GM21515 (cell line): ENCODE measurements around the gene HYOU1.
"Not testable (repeated sequence)": the region's sequence is repeated elsewhere in the genome, so short reads cannot be mapped to it uniquely, and the experiment has no call there.

Experiments
- ATAC-seq: cut with Tn5 transposase; IDR thresholded peaks from one replicate; pipeline ENCODE4 v1.9.1; 2021; ENCODE audit not compliant: unreplicated experiment

Gene HYOU1

GRCh38 chr11:119044708-119045107 lies 12.3 kb downstream of the HYOU1 start:
- ATAC-seq = no peak

- ATAC-seq = no peak
Observed at GRCh38 chr11:119042927-119043326, 14.1 kb downstream of the HYOU1 start.

- no peak for ATAC-seq
Observed at GRCh38 chr11:119041821-119042514, 15.0 kb downstream of the HYOU1 start.

- not testable (repeated sequence) for ATAC-seq
Observed at GRCh38 chr11:119039471-119039870, 17.5 kb downstream of the HYOU1 start.

- no peak for ATAC-seq
Observed at GRCh38 chr11:119038884-119039283, 18.1 kb downstream of the HYOU1 start.

- ATAC-seq = no peak
Observed at GRCh38 chr11:119034813-119035212, 22.2 kb downstream of the HYOU1 start.

GRCh38 chr11:119033421-119033820 lies 23.6 kb downstream of the HYOU1 start:
- not testable (repeated sequence) for ATAC-seq

GRCh38 chr11:119031912-119032280 lies 25.1 kb downstream of the HYOU1 start:
- ATAC-seq = no peak

- peak; percentile 75 for ATAC-seq
Observed at GRCh38 chr11:119030329-119031047, 26.5 kb downstream of the HYOU1 start, which contains the start of gene SLC37A4. Gene SLC37A4 (minus strand): TSS chr11:119030877.

GRCh38 chr11:119030029-119030328 lies 27.0 kb downstream of the HYOU1 start:
- peak; percentile 13 for ATAC-seq

GRCh38 chr11:119029340-119030028 lies 27.5 kb downstream of the HYOU1 start:
- peak; percentile 16 for ATAC-seq

- no peak for ATAC-seq
Observed at GRCh38 chr11:119029069-119029339, 28.0 kb downstream of the HYOU1 start.

- ATAC-seq = no peak
Observed at GRCh38 chr11:119028346-119029068, 28.5 kb downstream of the HYOU1 start.

- ATAC-seq = no peak
Observed at GRCh38 chr11:119027561-119028345, 29.3 kb downstream of the HYOU1 start.

- no peak for ATAC-seq
Observed at GRCh38 chr11:119026970-119027369, 30.0 kb downstream of the HYOU1 start.

- ATAC-seq = no peak
Observed at GRCh38 chr11:119025978-119026766, 30.8 kb downstream of the HYOU1 start.

GRCh38 chr11:119025541-119025940 lies 31.5 kb downstream of the HYOU1 start:
- no peak for ATAC-seq

GRCh38 chr11:119025099-119025473 lies 31.9 kb downstream of the HYOU1 start:
- no peak for ATAC-seq

- no peak for ATAC-seq
Observed at GRCh38 chr11:119024430-119025098, 32.4 kb downstream of the HYOU1 start.

- no peak for ATAC-seq
Observed at GRCh38 chr11:119023741-119024140, 33.3 kb downstream of the HYOU1 start.
